Measurements from ENCODE around the gene ANK3.

GRCh38 chr10:60048091-60048501 is 341.6 kb downstream of the ANK3 start:
- TF ChIP-seq GATA2 (IDR thresholded peaks at IDR 0.05; ENCODE audit: low read depth, low read length) (no peak), GATA3 (IDR thresholded peaks at IDR 0.05; ENCODE audit: low read depth, low read length) (no peak)
